ENCODE results near the gene IFT43.
A peak's percentile ranks its signal among the peaks of the same experiment; 100 is the strongest.

IFT43 gene

DNA sequence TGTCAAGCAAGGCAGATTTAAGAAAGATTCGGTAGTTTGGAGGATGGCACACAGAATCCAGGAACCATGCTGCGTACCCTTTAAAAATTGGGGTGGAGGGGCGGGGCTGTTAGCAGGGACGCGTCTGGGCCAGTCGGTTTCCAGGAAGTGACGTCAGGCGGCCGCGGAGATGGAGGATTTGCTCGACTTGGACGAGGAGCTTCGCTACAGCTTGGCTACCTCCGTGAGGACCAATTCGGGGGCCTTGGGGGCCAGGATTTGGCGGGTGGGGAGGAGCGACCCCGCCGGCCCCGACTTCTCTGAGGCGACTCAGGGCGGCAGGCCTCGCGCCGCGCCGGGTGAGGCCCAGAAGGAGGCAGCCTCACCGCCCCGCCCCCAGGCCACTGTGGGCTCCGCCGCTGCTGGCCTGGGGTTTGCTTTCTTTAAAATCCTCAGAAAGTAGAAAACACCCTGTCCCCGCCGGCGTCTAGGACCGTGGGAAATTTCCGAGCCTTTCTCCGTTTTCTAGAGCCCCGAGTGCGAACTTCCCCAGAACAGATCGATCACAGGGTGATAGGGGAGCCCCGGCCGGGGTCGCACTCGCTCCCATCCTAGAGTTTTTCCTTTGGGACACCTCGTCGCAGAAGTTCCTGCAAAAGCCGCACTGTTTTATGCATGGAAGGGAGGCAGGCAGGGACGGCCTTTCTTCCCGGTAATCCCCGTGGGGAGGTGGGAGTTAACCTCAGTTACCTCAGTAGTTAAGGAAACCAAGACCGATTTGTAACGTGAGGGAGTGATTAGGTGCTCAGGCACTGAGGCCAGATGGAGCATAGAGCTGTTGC, at the start of gene IFT43:
Gene IFT43, plus strand, starts transcription at position 146 of the 821 bp plus-strand sequence. Its CDS starts 24 bp downstream, at position 170.
- DNase-seq (ENCODE audit: low read depth in 3 of 3), result peak; percentile 87 to 91 (median 90)

DNA sequence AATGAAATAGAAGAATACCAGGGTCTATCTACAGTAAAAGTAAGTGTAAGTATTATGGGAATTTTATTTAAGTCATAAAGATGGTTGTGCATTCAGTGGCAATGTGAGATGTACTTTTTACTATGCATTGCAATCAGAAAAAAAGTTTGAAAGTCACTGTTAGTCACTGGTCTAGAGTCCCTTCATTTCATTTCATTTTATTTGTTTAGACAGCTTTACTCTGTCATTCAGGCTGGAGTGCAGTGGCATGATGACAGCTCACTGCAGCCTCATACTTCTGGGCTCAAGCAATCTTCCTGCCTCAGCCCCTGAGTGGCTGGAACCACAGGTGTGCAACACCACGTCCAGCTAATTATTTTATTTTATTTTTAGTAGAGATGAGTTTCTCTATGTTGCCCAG, 46.4 kb upstream of the IFT43 start:
- DNase-seq (ENCODE audit: low read depth in 3 of 3), result no peak

DNA sequence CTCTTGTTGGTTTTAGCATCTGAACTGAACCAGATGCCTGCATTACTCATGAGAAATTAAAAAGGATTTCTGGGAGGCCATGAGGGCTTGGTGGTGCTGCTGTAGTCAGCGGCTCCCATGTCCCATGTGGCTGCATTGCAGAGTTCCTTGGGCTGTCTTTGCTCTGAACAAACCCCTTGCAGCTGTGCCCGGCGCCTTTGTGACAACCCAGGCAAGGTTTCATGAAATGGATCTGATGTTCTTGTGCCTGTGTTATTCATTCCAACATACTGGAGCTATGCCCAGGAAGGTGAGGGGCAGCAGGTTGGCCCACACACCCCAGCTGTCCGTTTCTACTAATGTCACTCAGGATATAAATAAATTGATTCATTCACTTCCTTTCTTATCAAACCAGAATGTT, 44.5 kb upstream of the IFT43 start:
- no peak for DNase-seq (ENCODE audit: low read depth in 3 of 3)

DNA sequence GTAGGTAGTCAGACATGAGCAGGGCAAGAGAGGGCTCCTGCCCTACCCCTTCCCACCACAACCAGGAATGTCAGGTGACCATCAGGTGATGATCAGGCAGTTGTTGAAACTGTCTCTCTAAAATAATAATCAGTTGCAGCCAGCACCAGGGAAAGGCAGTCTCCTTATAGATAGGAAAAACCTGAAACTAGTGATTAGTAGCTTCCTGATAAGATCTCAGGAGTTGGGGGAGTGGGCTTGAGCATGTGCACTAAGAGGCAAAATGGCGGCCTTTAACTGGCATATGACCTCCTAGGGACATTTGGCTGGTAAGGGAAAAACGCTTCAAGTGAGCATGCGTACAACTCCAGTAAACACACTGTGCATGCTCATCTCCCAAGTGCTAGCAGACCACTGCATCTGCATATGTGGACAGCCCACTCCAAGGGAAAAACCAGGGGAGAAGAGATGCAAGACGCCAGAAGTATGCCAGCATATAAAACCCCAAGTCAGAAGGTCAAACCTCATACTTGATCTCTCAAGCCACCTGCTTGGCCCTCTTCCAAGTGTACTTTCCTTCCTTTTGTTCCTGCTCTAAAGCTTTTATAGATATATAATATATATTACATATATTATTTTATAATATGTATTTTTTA, 40.8 kb upstream of the IFT43 start:
- no peak for DNase-seq (ENCODE audit: low read depth in 3 of 3)

DNA sequence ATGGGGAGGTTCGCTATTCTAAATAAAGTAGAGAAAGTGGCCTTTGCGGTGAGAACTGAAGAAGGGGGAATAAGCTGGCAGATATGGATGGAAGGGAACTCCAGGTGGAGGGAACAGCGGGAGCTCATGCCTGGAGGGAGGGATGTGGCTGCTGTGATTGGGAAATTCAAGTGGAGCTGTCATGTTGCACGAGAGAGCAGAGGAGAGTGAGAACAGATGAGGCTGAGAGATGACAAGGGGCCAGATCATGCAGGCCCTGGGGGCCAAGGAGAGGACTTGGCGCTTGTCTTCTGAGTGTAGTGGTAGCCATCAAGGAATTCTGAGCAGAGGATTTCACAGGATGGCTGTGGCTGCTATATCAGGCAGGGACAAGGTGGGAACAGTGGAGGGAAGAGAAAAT, 38.8 kb upstream of the IFT43 start:
- no peak for DNase-seq (ENCODE audit: low read depth in 3 of 3)

DNA sequence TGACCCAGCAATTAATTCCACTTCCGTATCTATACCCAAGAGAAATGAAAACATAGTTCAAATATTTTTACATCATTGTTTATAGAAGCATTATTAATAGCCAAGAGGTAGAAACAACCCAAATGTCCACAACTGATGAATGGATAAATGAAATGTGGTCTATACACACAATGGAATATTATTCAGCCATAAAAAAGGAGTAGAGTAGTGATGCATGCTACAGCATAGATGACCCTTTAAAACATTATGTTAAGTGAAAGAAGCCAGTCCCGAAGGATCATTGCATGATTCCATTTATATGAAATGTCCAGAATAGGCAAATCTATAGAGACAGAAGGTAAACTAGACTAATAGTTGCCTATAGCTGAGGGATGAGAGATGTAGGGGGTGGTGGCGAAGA, 33.1 kb upstream of the IFT43 start:
- DNase-seq (ENCODE audit: low read depth in 3 of 3), result no peak

DNA sequence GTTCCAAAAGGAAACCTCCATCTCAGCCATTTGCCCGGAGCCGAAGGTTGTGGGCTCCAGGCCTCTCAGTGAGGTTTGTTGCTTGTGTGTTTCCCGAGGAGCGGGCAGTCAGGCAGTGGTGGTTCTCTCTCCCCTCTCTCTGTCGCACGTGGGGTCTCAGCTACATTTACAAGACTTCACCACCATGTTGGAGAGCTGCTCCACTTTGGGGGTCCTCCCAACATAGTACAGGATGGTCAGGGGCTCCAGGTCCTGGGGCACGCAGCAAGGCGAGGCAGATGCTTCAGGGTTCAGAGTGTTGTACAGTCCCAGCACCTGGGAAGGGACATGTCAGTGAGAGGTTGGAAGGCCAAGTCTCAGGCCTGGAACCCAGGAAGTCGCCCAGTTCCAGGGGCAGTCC, 26.5 kb upstream of the IFT43 start:
- no peak for DNase-seq (ENCODE audit: low read depth in 3 of 3)

DNA sequence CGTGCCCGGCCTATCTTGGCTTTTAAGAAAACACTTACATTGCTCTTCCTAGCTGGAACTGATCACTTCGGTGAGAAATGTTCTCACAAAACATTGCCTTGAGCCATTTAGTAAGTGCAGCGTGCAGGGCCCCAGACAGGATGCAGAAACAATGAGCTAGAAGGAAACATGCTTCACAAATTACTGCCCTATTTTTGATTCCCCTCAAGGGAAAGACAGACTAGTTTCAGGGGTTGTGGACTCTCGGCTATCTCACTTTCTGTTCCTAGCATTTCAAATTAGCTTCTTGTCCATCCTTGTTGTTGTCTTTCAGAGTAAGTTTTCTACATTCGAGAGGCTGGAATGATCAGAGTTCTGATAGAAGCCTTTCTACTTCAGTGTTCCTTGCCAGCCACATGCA, 25.3 kb upstream of the IFT43 start:
- no peak for DNase-seq (ENCODE audit: low read depth in 3 of 3)

DNA sequence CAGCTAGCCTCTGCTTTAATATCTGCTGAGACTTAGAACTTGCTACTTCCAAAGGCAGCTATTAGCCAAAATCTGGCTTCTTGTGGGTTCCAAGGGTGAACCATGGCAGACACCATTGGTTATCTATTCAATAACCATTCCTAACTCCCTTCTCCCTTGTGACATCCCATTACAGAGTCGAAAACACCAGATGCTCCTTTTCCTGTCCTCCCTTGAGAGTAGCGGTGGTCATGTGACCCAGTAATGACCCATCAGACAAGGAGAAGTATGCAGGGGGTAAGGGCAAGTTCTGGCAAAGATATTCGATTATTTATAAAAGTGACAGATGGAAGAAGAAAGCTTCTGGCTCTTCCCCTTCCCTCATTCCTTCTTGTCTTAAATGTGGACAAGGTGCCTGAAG, 23.9 kb upstream of the IFT43 start:
- DNase-seq (ENCODE audit: low read depth in 3 of 3), result no peak

DNA sequence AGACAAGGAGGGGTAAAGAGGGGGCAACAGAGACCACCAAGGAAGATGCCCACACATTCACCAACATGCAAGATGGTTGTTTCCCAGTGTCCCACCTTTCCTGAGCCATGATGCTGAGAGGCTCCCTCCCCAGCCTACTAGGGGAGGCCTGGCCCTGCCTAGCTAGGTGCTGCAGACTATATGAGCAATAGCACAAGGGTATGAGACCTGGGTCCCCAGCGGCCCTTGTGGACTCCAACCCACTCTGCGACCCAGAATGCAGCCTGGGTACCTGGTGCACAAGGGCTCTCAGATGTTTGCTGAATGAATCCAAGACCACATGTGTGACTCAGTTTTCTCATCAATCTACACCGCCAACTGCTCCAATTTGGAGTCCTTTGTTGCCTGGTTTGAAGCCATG, 17.7 kb upstream of the IFT43 start:
- no peak for DNase-seq (ENCODE audit: low read depth in 3 of 3)

DNA sequence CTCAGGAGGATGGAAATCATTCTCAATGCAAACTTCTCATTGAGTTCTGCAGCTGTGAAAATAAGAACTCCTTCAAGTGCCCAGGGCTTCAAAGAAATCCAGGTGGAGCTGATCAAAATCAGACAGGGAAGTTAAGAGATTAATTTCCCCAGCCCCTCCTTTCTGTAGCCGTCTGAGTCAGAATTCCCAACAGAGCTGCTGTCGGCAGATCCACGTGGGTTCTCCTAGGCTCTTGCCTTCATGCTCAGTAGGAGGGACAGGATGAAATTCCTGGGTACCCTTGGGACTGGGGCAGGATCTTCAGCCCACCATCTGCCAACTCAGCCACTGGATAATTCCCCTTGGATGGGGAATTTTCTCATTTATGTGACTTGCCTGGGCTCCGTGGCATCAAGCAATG, 17.1 kb upstream of the IFT43 start:
- DNase-seq (ENCODE audit: low read depth in 3 of 3), result no peak

DNA sequence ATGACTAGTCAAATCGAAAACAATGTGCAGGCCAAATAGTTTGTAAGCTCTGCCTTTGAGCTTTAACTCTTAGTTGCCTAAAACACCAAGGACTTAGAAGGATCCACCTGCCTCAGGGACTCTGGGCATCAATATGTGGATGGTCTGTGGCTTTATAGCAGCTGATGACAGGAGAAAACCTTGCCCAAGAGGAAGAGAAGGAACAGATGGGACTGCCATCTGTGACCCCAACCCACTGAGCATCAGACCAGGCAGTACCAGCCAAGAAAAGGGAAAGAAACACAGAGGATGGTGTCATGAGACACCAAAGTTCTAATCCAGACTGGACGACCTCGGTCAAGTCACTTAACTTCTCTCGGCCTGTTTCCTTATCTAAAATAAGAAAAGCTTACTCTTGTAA, 16.4 kb upstream of the IFT43 start:
- DNase-seq (ENCODE audit: low read depth in 3 of 3), result no peak

DNA sequence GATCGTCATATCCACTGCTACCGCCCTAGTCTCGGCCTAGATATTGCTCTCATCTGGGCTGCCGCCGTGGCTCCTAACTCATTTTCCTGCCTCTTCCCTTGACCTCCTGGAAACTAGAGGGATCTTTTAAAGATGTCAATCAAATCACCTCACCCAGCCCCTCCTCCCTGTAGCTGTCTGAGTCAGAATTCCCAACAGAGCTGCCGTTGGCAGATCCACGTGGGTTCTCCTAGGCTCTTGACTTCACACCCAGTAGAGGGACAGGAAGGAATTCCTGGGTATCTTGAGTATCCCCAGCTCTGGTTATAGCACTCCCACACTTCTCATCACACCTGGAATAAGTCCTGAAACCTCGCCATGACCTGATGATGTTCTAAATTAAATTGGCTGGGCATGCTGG, 15.7 kb upstream of the IFT43 start:
- no peak for DNase-seq (ENCODE audit: low read depth in 3 of 3)

DNA sequence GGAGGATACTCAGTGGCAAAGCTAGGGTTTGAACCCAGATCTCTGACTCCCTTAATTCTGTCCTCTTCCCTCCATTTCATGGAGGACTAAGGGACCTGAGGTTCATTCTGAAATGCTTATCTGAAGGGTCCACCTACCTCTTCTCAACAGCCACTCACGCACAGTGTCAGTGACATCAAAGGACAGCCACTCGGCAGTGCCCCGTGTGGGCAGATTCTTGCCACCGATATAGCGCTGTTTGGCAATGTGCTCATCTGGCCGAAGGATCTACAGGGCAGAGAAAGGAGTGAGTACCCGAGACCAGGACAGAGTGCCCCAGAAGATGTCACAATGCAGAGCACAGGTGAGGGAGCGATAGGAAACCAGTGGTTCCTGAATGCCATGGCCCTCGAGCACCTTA, 14.6 kb upstream of the IFT43 start:
- DNase-seq (ENCODE audit: low read depth in 3 of 3), result no peak

DNA sequence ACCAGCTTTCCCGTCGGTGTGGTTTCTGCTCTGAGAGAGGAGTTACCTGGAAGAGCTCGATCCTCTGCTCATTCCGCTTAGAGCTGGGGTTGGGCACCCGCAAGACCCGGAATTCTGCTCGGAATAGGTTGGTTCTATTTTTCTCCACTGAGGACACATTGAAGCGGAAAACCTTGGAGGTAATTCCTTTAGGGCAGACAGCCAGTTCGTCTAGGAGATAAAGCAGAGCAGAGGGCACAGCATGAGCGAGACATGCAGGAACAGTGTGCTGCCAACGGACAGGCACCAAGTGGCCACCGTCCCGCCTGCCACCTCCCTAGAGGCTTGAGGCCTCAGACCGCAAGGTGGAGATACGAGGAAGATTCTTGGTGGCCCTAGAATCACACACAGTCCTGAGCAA, 14.1 kb upstream of the IFT43 start:
- no peak for DNase-seq (ENCODE audit: low read depth in 3 of 3)

DNA sequence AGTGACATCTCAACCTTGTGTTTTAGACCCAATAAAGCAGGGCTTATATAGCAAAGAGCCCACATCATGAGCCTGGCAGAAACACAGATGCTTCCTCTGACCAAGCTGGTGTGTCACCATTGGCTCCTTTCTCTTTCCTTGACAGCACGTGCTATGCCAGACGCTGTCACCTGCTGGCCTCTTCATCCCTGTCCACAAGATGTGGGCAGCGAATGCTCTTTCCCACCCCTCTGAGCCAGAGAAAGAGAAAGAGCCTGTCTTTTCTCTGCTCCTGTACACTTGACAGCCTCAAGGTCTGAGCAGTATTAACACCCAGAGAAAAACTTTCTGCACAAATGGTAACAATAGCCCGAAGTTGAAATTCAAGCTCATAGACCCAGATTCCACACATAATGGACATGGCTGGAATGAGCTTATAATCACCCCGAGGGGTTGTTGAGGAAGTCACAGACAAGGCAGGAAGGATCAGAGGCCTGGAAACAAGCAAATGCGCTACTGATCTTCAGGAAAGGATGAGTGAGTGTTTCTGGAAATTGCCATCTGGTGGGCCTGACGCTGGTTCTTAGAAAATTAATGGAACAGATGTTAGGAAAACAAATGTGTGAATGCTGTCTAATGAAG, 12.7 kb upstream of the IFT43 start:
- no peak for DNase-seq (ENCODE audit: low read depth in 3 of 3)

DNA sequence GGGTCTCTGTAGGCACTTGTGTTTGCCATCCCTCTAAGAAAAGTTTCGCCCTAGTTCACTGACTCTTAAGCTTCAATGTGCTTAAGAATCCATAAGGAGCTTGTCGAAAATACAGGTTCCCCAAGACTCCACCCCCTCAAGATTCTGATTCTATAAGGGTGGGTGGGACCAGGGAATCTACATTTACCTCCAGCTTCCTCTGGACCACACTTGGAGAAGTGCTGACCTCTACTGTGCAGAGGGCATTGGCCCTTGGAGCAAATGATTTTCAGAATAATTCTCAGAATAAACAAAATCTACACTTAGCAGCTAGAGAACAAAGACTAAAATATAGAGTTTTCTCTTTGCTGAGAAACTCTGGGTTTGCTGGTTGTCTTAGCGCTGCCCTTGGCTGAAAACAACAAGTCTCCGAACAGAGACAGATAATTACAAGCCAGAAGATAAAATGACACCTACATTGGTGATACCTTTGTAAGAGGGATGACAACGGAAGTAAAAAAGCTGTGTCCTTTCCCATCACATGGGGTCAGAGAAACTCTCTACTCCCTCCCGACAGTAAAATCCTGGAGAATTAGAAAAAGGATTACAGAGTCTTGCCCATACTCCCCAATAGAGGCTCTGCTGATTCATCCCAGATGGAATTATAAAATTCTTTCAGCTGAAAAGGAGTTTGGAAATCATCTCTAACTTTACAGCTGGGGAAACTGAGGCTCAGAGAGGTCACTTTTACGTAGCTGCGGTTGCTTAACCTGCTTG, 8.6 kb upstream of the IFT43 start:
- DNase-seq (ENCODE audit: low read depth in 3 of 3), result no peak

DNA sequence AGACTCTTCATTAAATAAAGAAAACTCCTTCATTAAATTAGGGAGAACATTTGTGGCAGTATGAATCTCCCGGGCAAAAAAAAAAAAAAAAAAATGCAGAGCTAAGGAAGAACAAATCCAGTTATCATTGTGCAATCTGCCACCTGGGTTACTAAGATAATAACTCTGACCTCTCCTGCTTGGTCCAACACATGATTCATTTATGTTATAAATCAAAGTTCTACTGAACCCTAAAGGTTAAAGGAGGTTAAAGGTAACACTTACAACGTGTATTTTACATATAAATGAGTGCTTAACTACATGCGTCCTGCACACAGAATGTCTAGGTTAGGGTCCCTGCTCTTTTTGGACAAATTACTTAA, 8.0 kb upstream of the IFT43 start:
- DNase-seq (ENCODE audit: low read depth in 3 of 3), result no peak

DNA sequence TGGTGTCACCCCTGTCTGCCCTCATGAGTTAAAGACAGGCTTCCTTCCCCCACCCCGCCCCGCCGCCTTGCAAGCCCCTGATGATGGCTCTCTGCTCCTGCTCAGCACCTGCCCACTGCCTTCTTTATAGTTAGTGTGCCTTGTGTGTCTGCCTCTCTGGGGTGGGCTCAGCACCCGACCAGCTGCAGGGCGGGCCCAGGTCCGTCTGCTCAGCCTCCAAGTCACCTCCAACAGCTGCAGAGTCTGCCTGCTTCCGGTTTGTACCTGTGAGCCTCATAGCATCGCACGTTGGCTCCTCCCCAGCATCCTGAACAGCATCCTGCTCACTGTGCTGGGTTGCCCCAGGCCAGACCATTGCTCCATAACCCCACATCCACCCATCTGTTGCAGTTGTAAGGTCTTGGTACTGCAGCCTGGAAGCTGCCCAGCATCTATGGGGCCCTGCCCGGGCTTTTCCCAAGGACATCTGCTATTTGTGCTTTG, 7.3 kb upstream of the IFT43 start:
- no peak for DNase-seq (ENCODE audit: low read depth in 3 of 3)

DNA sequence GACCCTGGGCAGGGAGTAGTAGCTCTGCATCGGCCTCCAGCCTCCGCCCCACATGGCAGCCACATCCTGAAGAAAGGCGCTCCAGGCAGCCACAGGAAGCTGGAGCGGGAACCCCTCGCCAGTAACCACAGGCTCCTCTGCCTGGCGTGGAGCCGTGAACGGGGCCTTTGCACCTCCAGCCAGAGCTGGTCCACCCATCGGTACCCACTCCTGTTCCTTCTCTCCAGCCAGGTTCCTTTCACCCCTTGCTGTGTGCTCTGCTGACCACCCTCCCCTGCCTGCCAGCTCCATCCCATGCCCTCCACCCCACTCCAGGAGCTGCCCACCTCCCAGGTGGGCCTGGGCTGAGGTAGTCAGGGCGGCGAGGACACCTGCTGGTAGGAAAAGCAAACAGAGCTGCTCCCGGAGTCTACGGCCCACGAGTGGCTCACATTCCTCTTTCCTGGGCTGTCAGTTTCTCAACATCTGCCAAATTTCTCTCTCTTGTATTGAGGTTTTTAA, 6.4 kb upstream of the IFT43 start:
- no peak for DNase-seq (ENCODE audit: low read depth in 3 of 3)

DNA sequence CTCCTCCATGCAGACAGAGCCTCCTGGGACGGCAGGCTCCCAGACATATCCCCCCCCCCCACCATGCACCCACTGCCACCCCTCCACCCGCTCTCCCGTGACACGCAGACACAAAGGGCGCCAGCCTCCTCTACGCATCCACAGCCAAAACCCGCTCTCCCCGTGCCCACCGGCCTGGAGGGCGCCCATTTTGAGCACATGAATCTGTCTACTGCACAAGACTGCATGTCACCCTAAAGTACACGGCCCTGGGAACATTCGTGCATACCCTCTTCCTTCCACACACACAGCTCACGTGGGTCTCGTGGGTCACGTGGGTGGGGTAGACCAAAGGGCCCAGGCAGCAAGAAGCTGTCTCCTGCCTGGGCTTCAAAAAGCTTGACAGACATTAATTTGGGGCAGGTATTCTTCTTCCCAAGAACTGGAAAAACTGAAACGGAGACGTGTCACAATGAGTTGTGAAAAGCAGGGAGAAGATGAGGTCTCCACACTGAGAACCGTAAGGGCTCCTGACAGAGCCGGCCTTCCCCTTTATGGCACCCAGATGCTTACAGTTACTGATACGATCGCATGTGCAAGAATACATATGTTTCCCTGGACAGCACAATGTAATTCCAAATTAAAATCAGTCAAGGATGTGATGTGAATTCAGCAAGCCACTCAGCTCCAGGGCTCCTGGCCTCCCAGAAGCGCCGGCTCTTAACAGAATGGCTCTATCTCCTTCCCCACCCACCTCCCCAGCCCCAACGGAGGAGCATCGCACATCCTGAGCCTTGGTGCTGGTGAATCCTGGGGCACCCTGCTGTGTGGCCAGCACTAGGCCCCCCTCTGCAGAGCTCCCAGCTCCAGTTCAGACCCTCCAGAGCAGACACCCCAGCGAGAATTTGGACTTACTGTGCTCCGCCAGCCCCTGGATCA, 5.7 kb upstream of the IFT43 start:
- no peak for DNase-seq (ENCODE audit: low read depth in 3 of 3)

Data from stimulated activated CD4-positive, alpha-beta T cell treated with anti-CD3 and anti-CD28 coated beads, TNF-alpha, amount 100 ng/mL, for 24 hours (primary cell).